ENCODE data around the gene CD101. TPM values are rescaled to one million over a fixed set of nuclear protein-coding genes. Genes with fewer than 3 reads are reported as not detected.

CD101 gene
- total RNA-seq, 2 experiments from 2014 or later: 0.48 TPM; not detected in 1

DNA sequence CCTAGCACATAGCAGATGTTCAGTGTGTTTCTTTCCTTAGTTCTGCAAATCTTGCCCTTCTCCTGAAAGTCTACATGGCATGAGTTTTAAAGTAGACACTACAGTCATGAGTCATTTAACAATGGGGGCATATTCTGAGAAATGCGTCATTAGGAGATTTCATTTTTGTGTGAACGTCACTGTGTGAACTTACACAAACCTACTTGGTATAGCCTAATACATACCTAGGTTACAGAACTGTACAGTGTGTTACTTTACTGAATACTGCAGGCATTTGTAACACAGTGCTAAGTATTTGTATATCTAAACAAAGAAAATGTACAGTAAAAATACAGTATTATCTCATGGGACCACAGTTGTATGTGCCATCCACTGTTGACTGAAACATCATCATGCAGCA is 68.6 kb downstream of the CD101 start:
- ChIA-PET POLR2A (no interaction called here), CTCF (interaction anchor here (1.5 kb wide), 1 partner anchor 59 kb away, joined by 6 read pairs; no protein-coding TSS in a partner anchor)

GRCh38 chr1:117076648-117077047 is 75.1 kb downstream of the CD101 start:
- ChIA-PET POLR2A (interaction anchor here (1.1 kb wide), 2 partner anchors 15 to 16 kb away, joined by 7 to 10 read pairs; partner anchors contain the start of gene TTF2), CTCF (interaction anchor here (1.1 to 1.5 kb wide), 3 partner anchors 9 to 286 kb away, joined by 3 to 8 read pairs (median 4); partner anchors contain the start of gene TTF2)

DNA sequence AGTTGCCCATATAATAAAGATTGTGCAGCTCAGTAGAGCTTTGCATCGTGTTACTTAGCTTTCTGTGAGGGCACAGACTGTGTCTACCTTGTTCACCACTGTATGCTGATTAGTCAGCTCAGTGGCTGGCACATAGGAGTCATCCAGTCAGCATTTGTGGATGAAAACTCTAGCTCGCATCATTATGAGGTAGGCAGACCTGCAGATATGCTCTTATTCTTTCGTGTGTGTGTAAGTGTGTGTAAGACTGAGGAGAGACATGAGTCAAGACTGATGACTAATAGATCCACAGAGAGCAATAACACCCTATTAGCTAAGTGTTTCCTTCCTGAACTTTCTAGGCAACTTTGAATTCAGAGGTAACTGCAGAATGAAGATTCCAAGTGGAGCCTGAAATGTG is 75.7 kb downstream of the CD101 start:
- CTCF ChIA-PET: interaction anchor here (0.9 to 1.5 kb wide), 4 partner anchors 10 to 285 kb away, joined by 3 to 8 read pairs (median 4); partner anchors contain the start of gene TTF2
- POLR2A ChIA-PET: interaction anchor here (0.5 to 1.1 kb wide), 3 partner anchors 15 to 427 kb away, joined by 3 to 10 read pairs (median 7); partner anchors contain the start of gene TTF2

GRCh38 chr1:117079737-117080136 is 78.2 kb downstream of the CD101 start:
- POLR2A ChIA-PET: no interaction called here
- CTCF ChIA-PET: interaction anchor here (1.2 kb wide), 1 partner anchor 678 kb away, joined by 3 read pairs; no protein-coding TSS in a partner anchor

DNA sequence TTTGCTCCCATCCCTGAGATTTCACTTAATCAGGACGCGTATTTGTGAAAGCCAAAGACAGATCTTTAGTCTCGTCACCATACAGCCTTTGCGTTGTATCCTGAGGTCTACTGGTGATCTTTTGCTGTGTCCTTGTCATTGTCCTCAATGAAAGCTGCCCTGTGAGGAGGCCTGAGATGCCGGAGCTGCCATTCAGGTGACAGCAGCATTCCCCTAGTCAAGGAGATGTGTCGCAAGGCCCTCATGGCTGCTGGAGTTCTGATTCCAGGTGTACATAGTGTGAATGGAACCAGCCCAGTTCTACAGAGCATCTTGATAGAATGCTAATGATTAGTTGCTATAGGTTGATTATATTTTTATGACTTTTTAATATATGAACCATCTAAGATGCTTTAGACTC is 82.7 kb downstream of the CD101 start:
- CTCF ChIA-PET: no interaction called here
- POLR2A ChIA-PET: no interaction called here

Other genes with a start within 250 kb of the CD101 start
- gene CD2, start 247.3 kb upstream of the CD101 start, total RNA-seq: 100 to 1,000 TPM; 382 to 383 TPM
- 1 to 10 TPM; 7.6 to 7.9 TPM for gene PTGFRN, start 91.8 kb upstream of the CD101 start, total RNA-seq
- gene TTF2, start 58.6 kb downstream of the CD101 start, total RNA-seq: 10 to 100 TPM; 96.6 to 96.7 TPM
- 1 to 10 TPM in 1 of 2 experiments, under 1 TPM in 1; 0.80 to 1.0 TPM for gene TRIM45, start 120.0 kb downstream of the CD101 start, total RNA-seq
- not detected for gene VTCN1, start 209.2 kb downstream of the CD101 start, total RNA-seq